Cardiac muscle cell (in vitro differentiated cells and primary cell): ENCODE measurements around the gene USP21. TPM values are rescaled to one million over a fixed set of nuclear protein-coding genes. Genes with fewer than 3 reads are reported as not detected.
A peak's percentile ranks its signal among the peaks of the same experiment; 100 is the strongest.

Source experiments
- DNase-seq, 2 donors: peaks; one replicate each; pipeline versions ENCODE4 v3.0.0 to v3.0.0-alpha.2; 2010 to 2017; ENCODE audit warnings: low read depth in 1 of 2, low spot score in 1 of 2
- H3K27ac ChIP-seq: fragments of 200-600 bp; sonication (generic); 2 replicates; pipeline ENCODE4 v1.5.1; 2016
- H3K27me3 ChIP-seq: fragments of 200-600 bp; sonication (generic); 2 replicates; pipeline ENCODE4 v1.6.0; 2016; ENCODE audit warnings: control low read depth
- H3K36me3 ChIP-seq: fragments of 200-600 bp; sonication (generic); 2 replicates; pipeline ENCODE4 v1.5.1; 2016; ENCODE audit warnings: control low read depth
- H3K4me1 ChIP-seq: fragments of 200-600 bp; sonication (generic); 2 replicates; pipeline ENCODE4 v1.8.1; 2017; ENCODE audit warnings: low read depth, mild to moderate bottlenecking, mixed run types
- H3K4me3 ChIP-seq: fragments of 200-600 bp; sonication (generic); 2 replicates; pipeline ENCODE4 v1.5.1; 2016; ENCODE audit warnings: mild to moderate bottlenecking
- H3K9me3 ChIP-seq: fragments of 200-600 bp; sonication (generic); 2 replicates; pipeline ENCODE4 v1.5.1; 2017; ENCODE audit warnings: low read depth, mild to moderate bottlenecking, control low read depth
- CTCF ChIP-seq: IDR thresholded peaks from 2 replicates; pipeline ENCODE4 v1.5.1; 2012; ENCODE audit warnings: low read depth, mild to moderate bottlenecking, low read length
- polyA plus RNA-seq: library from polyadenylated mRNA; unstranded; fragments of >200 nt; fragmentation: Nextera tagmentation; extraction: Ambion mirVana; gene quantifications from 2 replicates; pipeline ENCODE4 v1.2.1, GENCODE V29; 2016
- total RNA-seq: library from RNA; depleted of rRNA; stranded (reverse); fragments of >200 nt; gene quantifications from 2 replicates; pipeline ENCODE4 v1.2.3, GENCODE V29; 2016

The USP21 gene
- total and polyA plus RNA-seq, 2 experiments from 2014 or later = 19.6 to 48.8 TPM

GRCh38 chr1:161199506-161200139 lies 40.3 kb downstream of the USP21 start:
- no peaks in the 10 kb centered on the region for H3K27me3 ChIP-seq
- H3K4me1 ChIP-seq = peaks cover 19% of the 10 kb centered on the region
- no peak for TF ChIP-seq CTCF
- H3K36me3 ChIP-seq = peaks cover 6% of the 10 kb centered on the region
- H3K9me3 ChIP-seq = no peaks in the 10 kb centered on the region
- no peak overlapping the region for H3K4me3 ChIP-seq
- DNase-seq = peak in 1 of 2 donors; percentile 43
- H3K27ac ChIP-seq = no peak overlapping the region

- peak in 1 of 2 donors; percentile 31 for DNase-seq
- TF ChIP-seq CTCF = no peak
- Histone ChIP-seq H3K4me3 (no peak overlapping the region), H3K4me1 (peaks cover 19% of the 10 kb centered on the region), H3K36me3 (peaks cover 7% of the 10 kb centered on the region), H3K27ac (no peak overlapping the region), H3K9me3 (no peaks in the 10 kb centered on the region), H3K27me3 (no peaks in the 10 kb centered on the region)
These were observed 41.2 kb downstream of the USP21 start for GRCh38 chr1:161200421-161200991.

GRCh38 chr1:161200992-161201835 lies 41.9 kb downstream of the USP21 start:
- Histone ChIP-seq H3K27ac (peak overlapping the region; percentile 92), H3K27me3 (no peaks in the 10 kb centered on the region), H3K4me1 (peaks cover 19% of the 10 kb centered on the region), H3K9me3 (no peaks in the 10 kb centered on the region), H3K36me3 (peaks cover 8% of the 10 kb centered on the region), H3K4me3 (no peak overlapping the region)
- peak in 1 of 2 donors; percentile 94 for DNase-seq
- no peak for TF ChIP-seq CTCF

GRCh38 chr1:161201836-161202712 lies 42.8 kb downstream of the USP21 start, which contains the start of gene NDUFS2:
Gene NDUFS2, plus strand, starts transcription at chr1:161202367. Its CDS starts 19 bp downstream, at chr1:161202386.
- Histone ChIP-seq H3K9me3 (no peaks in the 10 kb centered on the region), H3K27ac (peak within 1 kb of the TSS; percentile 92), H3K4me1 (peaks cover 18% of the 10 kb centered on the region), H3K36me3 (peaks cover 16% of the 10 kb centered on the region), H3K4me3 (peak within 1 kb of the TSS; percentile 73), H3K27me3 (no peaks in the 10 kb centered on the region)
- DNase-seq = peak; percentile 100
- TF ChIP-seq CTCF = peak; percentile 30
